WTC11 (cell line): Measurements from ENCODE around the gene PHTF2. TPM values are rescaled to one million over a fixed set of nuclear protein-coding genes. Genes with fewer than 3 reads are reported as not detected.

ENCODE experiments used
- ATAC-seq: fragments of 200-7000 bp; cut with Tn5 transposase; 2 replicates; pipeline ENCODE4 v1.10.0; 2021; ENCODE audit warnings: mild to moderate bottlenecking, moderate library complexity
- CTCF ChIA-PET: fragments of 300-600 bp; sonication (Branson Sonifier 250); formaldehyde crosslinking; loops from one replicate; lab custom pipeline; 2021; ENCODE audit warnings: antibody characterized with exemption; lab: Charles Lee
- POLR2A ChIA-PET: fragments of 350-600 bp; sonication (Branson Sonifier 250); formaldehyde crosslinking; loops from one replicate; lab custom pipeline; 2021; ENCODE audit warnings: antibody characterized with exemption; lab: Charles Lee
- DNase-seq: peaks from one replicate; pipeline ENCODE4 v3.0.0; 2021; ENCODE audit warnings: low spot score
- H3K27ac Mint-ChIP-seq: 2 replicates; pipeline ENCODE4 v1.8.0; 2021; ENCODE audit warnings: mixed read lengths
- H3K27me3 Mint-ChIP-seq: 2 replicates; pipeline ENCODE4 v1.8.0; 2021; ENCODE audit warnings: low read depth, mild to moderate bottlenecking, moderate library complexity, mixed read lengths
- H3K36me3 Mint-ChIP-seq: 2 replicates; pipeline ENCODE4 v1.8.0; 2021; ENCODE audit warnings: mixed read lengths
- H3K4me1 Mint-ChIP-seq: 2 replicates; pipeline ENCODE4 v1.8.0; 2022; ENCODE audit warnings: mixed read lengths
- H3K4me3 Mint-ChIP-seq: 2 replicates; pipeline ENCODE4 v1.8.0; 2021; ENCODE audit warnings: mild to moderate bottlenecking, moderate library complexity, mixed read lengths
- H3K9me3 Mint-ChIP-seq: 2 replicates; pipeline ENCODE4 v1.8.0; 2021; ENCODE audit warnings: mixed read lengths
- CDX4 ChIP-seq: fragments of 250-450 bp; sonication (Bioruptor Pico); IDR thresholded peaks from 2 replicates; pipeline ENCODE4 v1.9.0; 2021; ENCODE audit warnings: moderate library complexity, mild to moderate bottlenecking, inconsistent platforms, borderline replicate concordance
- CREB1 ChIP-seq: sonication (generic); formaldehyde crosslinking; IDR thresholded peaks from 2 replicates; pipeline ENCODE4 v1.8.0; 2023; ENCODE audit warnings: mild to moderate bottlenecking, missing genetic modification reagents
- FOXP4 ChIP-seq: sonication (generic); formaldehyde crosslinking; IDR thresholded peaks from 2 replicates; pipeline ENCODE4 v1.8.0; 2022; ENCODE audit warnings: mild to moderate bottlenecking, missing genetic modification reagents
- JAZF1 ChIP-seq: fragments of 250-450 bp; sonication (Bioruptor Pico); IDR thresholded peaks from 2 replicates; pipeline ENCODE4 v1.9.0; 2021; ENCODE audit warnings: moderate library complexity, mild to moderate bottlenecking, inconsistent platforms
- NR1H2 ChIP-seq: sonication (generic); formaldehyde crosslinking; IDR thresholded peaks from 2 replicates; pipeline ENCODE4 v1.9.0; 2021; ENCODE audit warnings: mild to moderate bottlenecking, moderate library complexity, missing genetic modification reagents
- PRRX2 ChIP-seq: fragments of 250-450 bp; sonication (Bioruptor Pico); IDR thresholded peaks from 2 replicates; pipeline ENCODE4 v1.8.0; 2021; ENCODE audit warnings: mild to moderate bottlenecking
- RORB ChIP-seq: fragments of 250-450 bp; sonication (Bioruptor Pico); IDR thresholded peaks from 2 replicates; pipeline ENCODE4 v1.9.0; 2021; ENCODE audit warnings: mild to moderate bottlenecking
- SMAD4 ChIP-seq: sonication (generic); formaldehyde crosslinking; IDR thresholded peaks from 2 replicates; pipeline ENCODE4 v1.8.0; 2022; ENCODE audit warnings: mild to moderate bottlenecking, missing genetic modification reagents
- TCF7 ChIP-seq: sonication (generic); formaldehyde crosslinking; IDR thresholded peaks from 2 replicates; pipeline ENCODE4 v1.8.0; 2022; ENCODE audit warnings: mild to moderate bottlenecking, low read depth, missing genetic modification reagents, moderate library complexity
- TEAD1 ChIP-seq: sonication (generic); formaldehyde crosslinking; IDR thresholded peaks from 2 replicates; pipeline ENCODE4 v1.8.0; 2022; ENCODE audit warnings: mild to moderate bottlenecking, missing genetic modification reagents
- TP53 ChIP-seq: sonication (generic); formaldehyde crosslinking; IDR thresholded peaks from 2 replicates; pipeline ENCODE4 v1.8.1; 2023; ENCODE audit warnings: mild to moderate bottlenecking, missing genetic modification reagents
- USF1 ChIP-seq: sonication (generic); formaldehyde crosslinking; IDR thresholded peaks from 2 replicates; pipeline ENCODE4 v1.8.0; 2022; ENCODE audit warnings: mild to moderate bottlenecking, missing genetic modification reagents
- ZNF232 ChIP-seq: sonication (generic); formaldehyde crosslinking; IDR thresholded peaks from 2 replicates; pipeline ENCODE4 v1.8.0; 2022; ENCODE audit warnings: mild to moderate bottlenecking, missing genetic modification reagents
- ZNF281 ChIP-seq: sonication (generic); formaldehyde crosslinking; IDR thresholded peaks from 2 replicates; pipeline ENCODE4 v1.8.0; 2023; ENCODE audit warnings: mild to moderate bottlenecking, missing genetic modification reagents
- ZNF671 ChIP-seq: fragments of 250-450 bp; sonication (Bioruptor Pico); IDR thresholded peaks from 2 replicates; pipeline ENCODE4 v1.8.0; 2021; ENCODE audit warnings: mild to moderate bottlenecking
- total RNA-seq: library from RNA; stranded (reverse); gene quantifications from 3 replicates; pipeline ENCODE4 v1.2.3, GENCODE V29; 2021
- TF ChIP-seq, protein P1 (sequence below): fragments of 250-450 bp; sonication (Bioruptor Pico); IDR thresholded peaks from 2 replicates; pipeline ENCODE4 v1.9.0; 2021; ENCODE audit warnings: mild to moderate bottlenecking, borderline replicate concordance
- TF ChIP-seq, protein P2 (sequence below): sonication (generic); formaldehyde crosslinking; IDR thresholded peaks from 2 replicates; pipeline ENCODE4 v1.8.1; 2023; ENCODE audit warnings: mild to moderate bottlenecking, missing genetic modification reagents

The PHTF2 gene
- total RNA-seq, 1 experiment from 2014 or later: 17.9 TPM

GRCh38 chr7:77960336-77960735 lies 161.8 kb downstream of the PHTF2 start:
- Mint-ChIP-seq H3K27ac (no peak overlapping the region), H3K4me1 (no peaks in the 10 kb centered on the region), H3K36me3 (no peaks in the 10 kb centered on the region), H3K27me3 (no peaks in the 10 kb centered on the region), H3K4me3 (no peak overlapping the region), H3K9me3 (no peaks in the 10 kb centered on the region)
- no peak for ATAC-seq
- TF ChIP-seq, protein P1, sequence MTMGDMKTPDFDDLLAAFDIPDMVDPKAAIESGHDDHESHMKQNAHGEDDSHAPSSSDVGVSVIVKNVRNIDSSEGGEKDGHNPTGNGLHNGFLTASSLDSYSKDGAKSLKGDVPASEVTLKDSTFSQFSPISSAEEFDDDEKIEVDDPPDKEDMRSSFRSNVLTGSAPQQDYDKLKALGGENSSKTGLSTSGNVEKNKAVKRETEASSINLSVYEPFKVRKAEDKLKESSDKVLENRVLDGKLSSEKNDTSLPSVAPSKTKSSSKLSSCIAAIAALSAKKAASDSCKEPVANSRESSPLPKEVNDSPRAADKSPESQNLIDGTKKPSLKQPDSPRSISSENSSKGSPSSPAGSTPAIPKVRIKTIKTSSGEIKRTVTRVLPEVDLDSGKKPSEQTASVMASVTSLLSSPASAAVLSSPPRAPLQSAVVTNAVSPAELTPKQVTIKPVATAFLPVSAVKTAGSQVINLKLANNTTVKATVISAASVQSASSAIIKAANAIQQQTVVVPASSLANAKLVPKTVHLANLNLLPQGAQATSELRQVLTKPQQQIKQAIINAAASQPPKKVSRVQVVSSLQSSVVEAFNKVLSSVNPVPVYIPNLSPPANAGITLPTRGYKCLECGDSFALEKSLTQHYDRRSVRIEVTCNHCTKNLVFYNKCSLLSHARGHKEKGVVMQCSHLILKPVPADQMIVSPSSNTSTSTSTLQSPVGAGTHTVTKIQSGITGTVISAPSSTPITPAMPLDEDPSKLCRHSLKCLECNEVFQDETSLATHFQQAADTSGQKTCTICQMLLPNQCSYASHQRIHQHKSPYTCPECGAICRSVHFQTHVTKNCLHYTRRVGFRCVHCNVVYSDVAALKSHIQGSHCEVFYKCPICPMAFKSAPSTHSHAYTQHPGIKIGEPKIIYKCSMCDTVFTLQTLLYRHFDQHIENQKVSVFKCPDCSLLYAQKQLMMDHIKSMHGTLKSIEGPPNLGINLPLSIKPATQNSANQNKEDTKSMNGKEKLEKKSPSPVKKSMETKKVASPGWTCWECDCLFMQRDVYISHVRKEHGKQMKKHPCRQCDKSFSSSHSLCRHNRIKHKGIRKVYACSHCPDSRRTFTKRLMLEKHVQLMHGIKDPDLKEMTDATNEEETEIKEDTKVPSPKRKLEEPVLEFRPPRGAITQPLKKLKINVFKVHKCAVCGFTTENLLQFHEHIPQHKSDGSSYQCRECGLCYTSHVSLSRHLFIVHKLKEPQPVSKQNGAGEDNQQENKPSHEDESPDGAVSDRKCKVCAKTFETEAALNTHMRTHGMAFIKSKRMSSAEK (CRISPR knock-in tag): no peak
- TF ChIP-seq ZNF671 (CRISPR knock-in tag): no peak
- no peak for TF ChIP-seq NR1H2 (CRISPR knock-in tag)
- no peak for TF ChIP-seq TP53 (CRISPR knock-in tag)
- TF ChIP-seq PRRX2 (CRISPR knock-in tag): no peak
- no peak for TF ChIP-seq TCF7 (CRISPR knock-in tag)
- TF ChIP-seq RORB (CRISPR knock-in tag): no peak
- ChIA-PET CTCF (interaction anchor here (1.3 to 1.6 kb wide), 2 partner anchors 13 to 29 kb away, joined by 3 read pairs; no protein-coding TSS in a partner anchor), POLR2A (no interaction called here)
- DNase-seq: no peak

DNA sequence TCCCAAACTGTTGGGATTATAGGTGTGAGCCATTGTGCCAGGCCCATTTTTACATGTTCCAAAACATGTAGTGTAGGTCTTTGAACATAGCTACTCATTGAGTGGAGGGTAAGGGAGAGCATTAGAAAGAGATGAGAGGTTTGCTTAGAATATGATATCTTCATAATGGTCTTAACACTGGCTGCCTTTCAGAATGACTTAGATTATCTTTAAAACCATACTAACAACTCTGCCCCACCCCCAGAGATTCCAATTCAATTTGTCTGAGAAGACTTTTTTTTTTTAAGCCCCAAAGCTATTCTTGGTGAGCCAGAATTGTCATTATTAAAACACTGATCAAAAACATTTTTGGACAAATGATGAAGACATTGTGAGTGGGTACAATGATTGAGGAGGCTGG lies 168.9 kb downstream of the PHTF2 start:
- no peaks in the 10 kb centered on the region for H3K4me1 Mint-ChIP-seq
- TF ChIP-seq SMAD4 (CRISPR knock-in tag) (no peak), ZNF671 (CRISPR knock-in tag) (no peak), TEAD1 (CRISPR knock-in tag) (no peak)
- no peak overlapping the region for H3K4me3 Mint-ChIP-seq
- no peak overlapping the region for H3K27ac Mint-ChIP-seq
- no peaks in the 10 kb centered on the region for H3K27me3 Mint-ChIP-seq
- no peak for DNase-seq
- ATAC-seq: no peak
- ChIA-PET CTCF (no interaction called here), POLR2A (no interaction called here)
- no peaks in the 10 kb centered on the region for H3K9me3 Mint-ChIP-seq
- no peaks in the 10 kb centered on the region for H3K36me3 Mint-ChIP-seq

- Mint-ChIP-seq H3K9me3 (no peaks in the 10 kb centered on the region), H3K27me3 (no peaks in the 10 kb centered on the region), H3K4me1 (no peaks in the 10 kb centered on the region), H3K27ac (no peak overlapping the region), H3K4me3 (no peak overlapping the region), H3K36me3 (no peaks in the 10 kb centered on the region)
- ATAC-seq (no peak), DNase-seq (no peak)
- CTCF ChIA-PET: interaction anchor here (2.6 kb wide), 1 partner anchor 18 kb away, joined by 8 read pairs; no protein-coding TSS in a partner anchor
- POLR2A ChIA-PET: no interaction called here
- TF ChIP-seq CDX4 (CRISPR knock-in tag) (no peak), ZNF232 (CRISPR knock-in tag) (no peak), USF1 (CRISPR knock-in tag) (no peak), CREB1 (CRISPR knock-in tag) (no peak), FOXP4 (CRISPR knock-in tag) (no peak), ZNF281 (no peak), JAZF1 (CRISPR knock-in tag) (no peak)
- TF ChIP-seq, protein P2, sequence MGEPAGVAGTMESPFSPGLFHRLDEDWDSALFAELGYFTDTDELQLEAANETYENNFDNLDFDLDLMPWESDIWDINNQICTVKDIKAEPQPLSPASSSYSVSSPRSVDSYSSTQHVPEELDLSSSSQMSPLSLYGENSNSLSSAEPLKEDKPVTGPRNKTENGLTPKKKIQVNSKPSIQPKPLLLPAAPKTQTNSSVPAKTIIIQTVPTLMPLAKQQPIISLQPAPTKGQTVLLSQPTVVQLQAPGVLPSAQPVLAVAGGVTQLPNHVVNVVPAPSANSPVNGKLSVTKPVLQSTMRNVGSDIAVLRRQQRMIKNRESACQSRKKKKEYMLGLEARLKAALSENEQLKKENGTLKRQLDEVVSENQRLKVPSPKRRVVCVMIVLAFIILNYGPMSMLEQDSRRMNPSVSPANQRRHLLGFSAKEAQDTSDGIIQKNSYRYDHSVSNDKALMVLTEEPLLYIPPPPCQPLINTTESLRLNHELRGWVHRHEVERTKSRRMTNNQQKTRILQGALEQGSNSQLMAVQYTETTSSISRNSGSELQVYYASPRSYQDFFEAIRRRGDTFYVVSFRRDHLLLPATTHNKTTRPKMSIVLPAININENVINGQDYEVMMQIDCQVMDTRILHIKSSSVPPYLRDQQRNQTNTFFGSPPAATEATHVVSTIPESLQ: no peak
Measured at GRCh38 chr7:77971726-77972125, 173.2 kb downstream of the PHTF2 start.
